Panc1 (cell line): ENCODE data around the gene EML6. TPM values are rescaled to one million over a fixed set of nuclear protein-coding genes. Genes with fewer than 3 reads are reported as not detected.

Source experiments
- ATAC-seq: fragments of 200-7000 bp; cut with Tn5 transposase; 2 replicates; pipeline ENCODE4 v1.9.1; 2020; ENCODE audit warnings: mild to moderate bottlenecking, moderate library complexity
- BruUV-seq: library from RNA; stranded (reverse); fragments of 400-500 nt; replicated peaks from 2 replicates; lab custom pipeline; 2021; lab: Mats Ljungman, UMichigan
- CTCF ChIA-PET: fragments of 300-600 bp; sonication (Branson Sonifier 250); formaldehyde crosslinking; loops from one replicate; lab custom pipeline; 2022; ENCODE audit warnings: antibody characterized with exemption; lab: Charles Lee
- POLR2A ChIA-PET: fragments of 300-600 bp; sonication (Branson Sonifier 250); formaldehyde crosslinking; loops from one replicate; lab custom pipeline; 2022; ENCODE audit warnings: antibody characterized with exemption; lab: Charles Lee
- DNase-seq: peaks from one replicate; pipeline ENCODE4 v3.0.0-alpha.2; 2010; ENCODE audit warnings: low read depth, low spot score
- H3K27ac ChIP-seq: 2 replicates; pipeline ENCODE4 v1.5.1; 2011; ENCODE audit warnings: mild to moderate bottlenecking, low read length, inconsistent platforms
- H3K27me3 ChIP-seq: fragments of 200-500 bp; sonication (Bioruptor generic); 2 replicates; pipeline ENCODE4 v1.6.0; 2014; ENCODE audit warnings: low read length, inconsistent platforms; ENCODE audit not compliant: control insufficient read depth, insufficient read depth
- H3K36me3 ChIP-seq: fragments of 200-500 bp; sonication (Bioruptor generic); 2 replicates; pipeline ENCODE4 v1.5.1; 2014; ENCODE audit warnings: inconsistent platforms, mild to moderate bottlenecking, low read length, moderate library complexity; ENCODE audit not compliant: control insufficient read depth, insufficient read depth
- H3K4me1 ChIP-seq: 2 replicates; pipeline ENCODE4 v1.5.1; 2011; ENCODE audit warnings: inconsistent platforms, mild to moderate bottlenecking, low read length, moderate library complexity; ENCODE audit not compliant: control insufficient read depth, insufficient read depth
- H3K4me3 ChIP-seq, 2 experiments: 2 replicates each; pipeline ENCODE4 v1.5.1; 2011 to 2012; ENCODE audit warnings: low read depth in 2 of 2, low read length in 2 of 2, mild to moderate bottlenecking in 2 of 2, inconsistent platforms in 1 of 2, moderate library complexity in 1 of 2
- H3K9me3 ChIP-seq: fragments of 200-500 bp; sonication (Bioruptor generic); 2 replicates; pipeline ENCODE4 v1.5.1; 2014; ENCODE audit warnings: low read depth, mild to moderate bottlenecking, inconsistent platforms, low read length, moderate library complexity; ENCODE audit not compliant: control insufficient read depth, insufficient read depth
- CTCF ChIP-seq: fragments of 450-650 bp; IDR thresholded peaks from 2 replicates; pipeline ENCODE4 v1.5.1; 2017; ENCODE audit warnings: mild to moderate bottlenecking
- POLR2AphosphoS5 ChIP-seq: IDR thresholded peaks from 2 replicates; pipeline ENCODE4 v1.6.1; 2012; ENCODE audit warnings: mild to moderate bottlenecking, low read depth, low read length, moderate library complexity
- REST ChIP-seq, 2 experiments: IDR thresholded peaks; 2 replicates each; pipeline ENCODE4 v1.6.1; 2011 to 2012; ENCODE audit warnings: low read depth in 2 of 2, control low read depth in 1 of 2, low read length in 1 of 2, mild to moderate bottlenecking in 1 of 2, moderate library complexity in 1 of 2; ENCODE audit not compliant: insufficient read depth in 1 of 2
- SIN3A ChIP-seq: IDR thresholded peaks from 2 replicates; pipeline ENCODE4 v1.6.1; 2012; ENCODE audit warnings: low read depth, mild to moderate bottlenecking, low read length, moderate library complexity, borderline replicate concordance; ENCODE audit not compliant: insufficient read depth
- in situ Hi-C: cut with HindIII; loops from 2 replicates; pipeline ENCODE4 v1.10.0; 2016; ENCODE audit warnings: low sequenced_read_pairs, low pct_unique_long_range_greater_than_20kb
- intact Hi-C: fragments of 100-400 bp; cut with micrococcal nuclease; formaldehyde crosslinking; loops from one replicate; pipeline ENCODE4 v1.10.0; 2022; ENCODE audit not compliant: unreplicated experiment
- total RNA-seq: library from RNA; stranded (reverse); gene quantifications from one replicate; pipeline ENCODE4 v1.2.1, GENCODE V29; 2021; ENCODE audit not compliant: unreplicated experiment

Gene EML6
- total RNA-seq, 1 experiment from 2014 or later, result 6.3 TPM

GRCh38 chr2:54965425-54965824, 242.0 kb downstream of the EML6 start:
- CTCF ChIA-PET, result interaction anchor here (0.5 kb wide), 1 partner anchor 14 kb away, joined by 4 read pairs; no protein-coding TSS in a partner anchor

GRCh38 chr2:54966165-54966832, 242.8 kb downstream of the EML6 start:
- TF ChIP-seq SIN3A (no peak), REST (IDR thresholded peaks at IDR 0.05; ENCODE audit: insufficient read depth in 1 of 2, low read depth in 2 of 2, low read length in 1 of 2) (no peak), POLR2AphosphoS5 (peak; percentile 6; the same call in 1 of the 2 replicates)
- ChIA-PET CTCF (no interaction called here), POLR2A (no interaction called here)
- Histone ChIP-seq H3K27me3 (no peaks in the 10 kb centered on the region), H3K4me3 (no peak overlapping the region), H3K27ac (peak overlapping the region; percentile 77), H3K36me3 (peaks cover 4% of the 10 kb centered on the region; the same call in 1 of the 2 replicates), H3K9me3 (no peaks in the 10 kb centered on the region), H3K4me1 (peaks cover 34% of the 10 kb centered on the region)
- DNase-seq (no peak), ATAC-seq (peak; percentile 24; the same call in 1 of the 2 replicates)
- BruUV-seq, result no TSS peak
- intact Hi-C loops, result no loop called here
- in situ Hi-C loops, result no loop called here

More at GRCh38 chr2:54965425-54965824, 242.0 kb downstream of the EML6 start:
- TF ChIP-seq CTCF, result no peak
- no peak for TF ChIP-seq SIN3A
- TF ChIP-seq REST (IDR thresholded peaks at IDR 0.05; ENCODE audit: insufficient read depth in 1 of 2, low read depth in 2 of 2, low read length in 1 of 2), result no peak
- no peak; the same call in 1 of the 2 replicates for TF ChIP-seq POLR2AphosphoS5
- no peaks in the 10 kb centered on the region for H3K27me3 ChIP-seq
- H3K27ac ChIP-seq, result peak overlapping the region; percentile 77
- POLR2A ChIA-PET, result no interaction called here
- no peak overlapping the region for H3K4me3 ChIP-seq
- in situ Hi-C loops (no loop called here), intact Hi-C loops (no loop called here)
- ATAC-seq (no peak), DNase-seq (no peak)
- BruUV-seq, result no TSS peak
- peaks cover 27% of the 10 kb centered on the region for H3K4me1 ChIP-seq
- H3K36me3 ChIP-seq, result no peaks in the 10 kb centered on the region; the same call in 1 of the 2 replicates
- no peaks in the 10 kb centered on the region for H3K9me3 ChIP-seq
